Muscle layer of duodenum (tissue), 2 donors: Measurements from ENCODE around the gene GPATCH8.
A peak's percentile ranks its signal among the peaks of the same experiment; 100 is the strongest.

Source experiments
- H3K27ac ChIP-seq: one replicate; pipeline ENCODE4 v1.7.0; 2013; ENCODE audit warnings: mild to moderate bottlenecking, low read length
- H3K27me3 ChIP-seq: one replicate; pipeline ENCODE4 v1.7.0; 2013; ENCODE audit warnings: low read depth, mild to moderate bottlenecking, control low read depth, low read length
- H3K36me3 ChIP-seq, 2 donors: one replicate each; pipeline ENCODE4 v1.7.0; 2013; ENCODE audit warnings: low read length in 2 of 2, control low read depth in 1 of 2, mild to moderate bottlenecking in 1 of 2; ENCODE audit not compliant: insufficient read depth in 2 of 2, control insufficient read depth in 1 of 2
- H3K4me1 ChIP-seq, 2 donors: one replicate each; pipeline ENCODE4 v1.7.0; 2013; ENCODE audit warnings: low read length in 2 of 2, mild to moderate bottlenecking in 2 of 2, control low read depth in 1 of 2, moderate library complexity in 1 of 2; ENCODE audit not compliant: insufficient read depth in 2 of 2, control insufficient read depth in 1 of 2
- H3K4me3 ChIP-seq, 2 donors: one replicate each; pipeline ENCODE4 v1.7.0; 2013; ENCODE audit warnings: low read length in 2 of 2, low read depth in 1 of 2, mild to moderate bottlenecking in 1 of 2
- H3K9me3 ChIP-seq, 2 donors: one replicate each; pipeline ENCODE4 v1.7.0; 2013; ENCODE audit warnings: low read length in 2 of 2, control low read depth in 1 of 2, mild to moderate bottlenecking in 1 of 2; ENCODE audit not compliant: control insufficient read depth in 1 of 2
- donor health status: healthy.

GPATCH8 gene

GRCh38 chr17:44503147-44504029 is at the start of gene GPATCH8:
TSS of gene GPATCH8 (minus strand) at chr17:44503406. CDS start at chr17:44503370, 36 bp downstream.
- Histone ChIP-seq H3K27me3 (no peaks in the 10 kb centered on the region), H3K4me1 (peaks cover 9 to 30% of the 10 kb centered on the region in 2 donors), H3K4me3 (peak within 1 kb of the TSS; percentile 91 to 98), H3K9me3 (no peaks in the 10 kb centered on the region), H3K27ac (peak within 1 kb of the TSS; percentile 96), H3K36me3 (no peaks in the 10 kb centered on the region)

- H3K4me1 ChIP-seq, result peaks cover 0 to 7% of the 10 kb centered on the region in 2 donors
- H3K9me3 ChIP-seq, result no peaks in the 10 kb centered on the region
- no peaks in the 10 kb centered on the region for H3K36me3 ChIP-seq
- no peak overlapping the region for H3K4me3 ChIP-seq
- H3K27ac ChIP-seq, result no peak overlapping the region
- H3K27me3 ChIP-seq, result no peaks in the 10 kb centered on the region
Measured at GRCh38 chr17:44552361-44552760, 49.2 kb upstream of the GPATCH8 start.

GRCh38 chr17:44549686-44550085 is 46.5 kb upstream of the GPATCH8 start:
- Histone ChIP-seq H3K9me3 (peaks cover 0 to 4% of the 10 kb centered on the region in 2 donors), H3K4me1 (no peaks in the 10 kb centered on the region), H3K4me3 (no peak overlapping the region), H3K36me3 (no peaks in the 10 kb centered on the region), H3K27ac (no peak overlapping the region), H3K27me3 (no peaks in the 10 kb centered on the region)

GRCh38 chr17:44548376-44549230 is 45.4 kb upstream of the GPATCH8 start:
- Histone ChIP-seq H3K27me3 (no peaks in the 10 kb centered on the region), H3K27ac (no peak overlapping the region), H3K36me3 (no peaks in the 10 kb centered on the region), H3K9me3 (peaks cover 0 to 4% of the 10 kb centered on the region in 2 donors), H3K4me1 (no peaks in the 10 kb centered on the region), H3K4me3 (no peak overlapping the region)

- peak overlapping the region; percentile 45 for H3K27ac ChIP-seq
- no peaks in the 10 kb centered on the region for H3K36me3 ChIP-seq
- no peaks in the 10 kb centered on the region for H3K4me1 ChIP-seq
- H3K27me3 ChIP-seq, result no peaks in the 10 kb centered on the region
- peaks cover 0 to 4% of the 10 kb centered on the region in 2 donors for H3K9me3 ChIP-seq
- no peak overlapping the region for H3K4me3 ChIP-seq
Measured at GRCh38 chr17:44547625-44548267, 44.5 kb upstream of the GPATCH8 start.

- peak overlapping the region; percentile 45 for H3K27ac ChIP-seq
- H3K4me3 ChIP-seq, result no peak overlapping the region
- H3K36me3 ChIP-seq, result no peaks in the 10 kb centered on the region
- no peaks in the 10 kb centered on the region for H3K27me3 ChIP-seq
- H3K9me3 ChIP-seq, result peaks cover 0 to 4% of the 10 kb centered on the region in 2 donors
- H3K4me1 ChIP-seq, result no peaks in the 10 kb centered on the region
Measured at GRCh38 chr17:44546671-44547606, 43.7 kb upstream of the GPATCH8 start.

GRCh38 chr17:44543905-44544523 is 40.8 kb upstream of the GPATCH8 start:
- H3K27ac ChIP-seq, result no peak overlapping the region
- H3K27me3 ChIP-seq, result no peaks in the 10 kb centered on the region
- no peak overlapping the region for H3K4me3 ChIP-seq
- H3K9me3 ChIP-seq, result peaks cover 0 to 4% of the 10 kb centered on the region in 2 donors
- H3K36me3 ChIP-seq, result no peaks in the 10 kb centered on the region
- no peaks in the 10 kb centered on the region for H3K4me1 ChIP-seq

GRCh38 chr17:44543213-44543904 is 40.2 kb upstream of the GPATCH8 start:
- H3K27me3 ChIP-seq, result no peaks in the 10 kb centered on the region
- H3K9me3 ChIP-seq, result peaks cover 0 to 4% of the 10 kb centered on the region in 2 donors
- H3K36me3 ChIP-seq, result no peaks in the 10 kb centered on the region
- H3K4me3 ChIP-seq, result no peak overlapping the region
- no peak overlapping the region for H3K27ac ChIP-seq
- no peaks in the 10 kb centered on the region for H3K4me1 ChIP-seq

- Histone ChIP-seq H3K27ac (no peak overlapping the region), H3K4me1 (no peaks in the 10 kb centered on the region), H3K36me3 (no peaks in the 10 kb centered on the region), H3K9me3 (peaks cover 0 to 4% of the 10 kb centered on the region in 2 donors), H3K27me3 (no peaks in the 10 kb centered on the region), H3K4me3 (no peak overlapping the region)
Measured at GRCh38 chr17:44541884-44542581, 38.8 kb upstream of the GPATCH8 start.
